ENCODE data around the gene MAP3K6.
A peak's percentile ranks its signal among the peaks of the same experiment; 100 is the strongest.

MAP3K6 gene

GRCh38 chr1:27360159-27361043 is 6.4 kb downstream of the MAP3K6 start:
- Histone ChIP-seq H3K79me2 (ENCODE audit: control insufficient read depth, insufficient read depth, low read length) (no peaks in the 10 kb centered on the region), H3K9ac (ENCODE audit: low read length) (peak overlapping the region; percentile 67), H4K5ac (ENCODE audit: low read length) (no peak overlapping the region), H3K18ac (ENCODE audit: low read length) (no peak overlapping the region), H3K56ac (ENCODE audit: low read length) (peak overlapping the region; percentile 94), H3K4me2 (ENCODE audit: low read length) (peak overlapping the region; percentile 68), H3K4me3 (ENCODE audit: low read length) (peak overlapping the region; percentile 24), H2AK5ac (ENCODE audit: low read length) (no peak overlapping the region), H2BK15ac (replicated peaks; ENCODE audit: low read depth) (no peak overlapping the region), H3K27ac (ENCODE audit: low read depth, low read length) (no peak overlapping the region), H3K4me1 (ENCODE audit: control insufficient read depth, low read depth, low read length) (peaks cover 9% of the 10 kb centered on the region), H2BK5ac (ENCODE audit: low read length) (no peak overlapping the region), H3K23ac (ENCODE audit: low read length) (no peak overlapping the region), H3K4ac (ENCODE audit: low read depth, low read length) (no peak overlapping the region), H2BK120ac (ENCODE audit: low read depth, low read length) (no peak overlapping the region), H3K27me3 (ENCODE audit: insufficient read depth, low read length, poor library complexity) (no peaks in the 10 kb centered on the region), H3K79me1 (ENCODE audit: low read length) (no peaks in the 10 kb centered on the region), H4K8ac (ENCODE audit: low read depth, low read length) (no peak overlapping the region), H3K36me3 (ENCODE audit: control insufficient read depth, insufficient read depth, low read length) (no peaks in the 10 kb centered on the region)
- DNase-seq, result peak; percentile 32
- no CpG with 5 or more reads among the region's 71 CpGs for WGBS (ENCODE audit: extremely low coverage, insufficient coverage, low lambda C conversion rate)

GRCh38 chr1:27359822-27360158 is 7.0 kb downstream of the MAP3K6 start:
- Histone ChIP-seq H3K18ac (ENCODE audit: low read length) (no peak overlapping the region), H3K56ac (ENCODE audit: low read length) (peak overlapping the region; percentile 37), H3K79me1 (ENCODE audit: low read length) (no peaks in the 10 kb centered on the region), H2BK5ac (ENCODE audit: low read length) (no peak overlapping the region), H4K5ac (ENCODE audit: low read length) (no peak overlapping the region), H3K4me1 (ENCODE audit: control insufficient read depth, low read depth, low read length) (peaks cover 6% of the 10 kb centered on the region), H3K4ac (ENCODE audit: low read depth, low read length) (no peak overlapping the region), H3K4me2 (ENCODE audit: low read length) (peak overlapping the region; percentile 49), H3K36me3 (ENCODE audit: control insufficient read depth, insufficient read depth, low read length) (no peaks in the 10 kb centered on the region), H2BK120ac (ENCODE audit: low read depth, low read length) (no peak overlapping the region), H3K27ac (ENCODE audit: low read depth, low read length) (no peak overlapping the region), H3K4me3 (ENCODE audit: low read length) (no peak overlapping the region), H4K8ac (ENCODE audit: low read depth, low read length) (no peak overlapping the region), H2AK5ac (ENCODE audit: low read length) (no peak overlapping the region), H3K23ac (ENCODE audit: low read length) (no peak overlapping the region), H3K27me3 (ENCODE audit: insufficient read depth, low read length, poor library complexity) (no peaks in the 10 kb centered on the region), H3K9ac (ENCODE audit: low read length) (peak overlapping the region; percentile 11), H2BK15ac (replicated peaks; ENCODE audit: low read depth) (no peak overlapping the region), H3K79me2 (ENCODE audit: control insufficient read depth, insufficient read depth, low read length) (no peaks in the 10 kb centered on the region)
- DNase-seq, result no peak
- WGBS (ENCODE audit: extremely low coverage, insufficient coverage, low lambda C conversion rate), result no CpG with 5 or more reads among the region's 9 CpGs

- no peak overlapping the region for H3K23ac ChIP-seq (ENCODE audit: low read length)
- H3K9ac ChIP-seq (ENCODE audit: low read length), result no peak overlapping the region
- H3K56ac ChIP-seq (ENCODE audit: low read length), result no peak overlapping the region
- H3K79me1 ChIP-seq (ENCODE audit: low read length), result no peaks in the 10 kb centered on the region
- no peak overlapping the region for H2BK120ac ChIP-seq (ENCODE audit: low read depth, low read length)
- no peak overlapping the region for H2BK15ac ChIP-seq (replicated peaks; ENCODE audit: low read depth)
- H3K4ac ChIP-seq (ENCODE audit: low read depth, low read length), result no peak overlapping the region
- H3K27ac ChIP-seq (ENCODE audit: low read depth, low read length), result no peak overlapping the region
- no peak overlapping the region for H3K4me2 ChIP-seq (ENCODE audit: low read length)
- no peak for DNase-seq
- no peak overlapping the region for H4K8ac ChIP-seq (ENCODE audit: low read depth, low read length)
- no peak overlapping the region for H2BK5ac ChIP-seq (ENCODE audit: low read length)
- H3K4me3 ChIP-seq (ENCODE audit: low read length), result no peak overlapping the region
- no peaks in the 10 kb centered on the region for H3K79me2 ChIP-seq (ENCODE audit: control insufficient read depth, insufficient read depth, low read length)
- no peak overlapping the region for H2AK5ac ChIP-seq (ENCODE audit: low read length)
- no peak overlapping the region for H4K5ac ChIP-seq (ENCODE audit: low read length)
- H3K18ac ChIP-seq (ENCODE audit: low read length), result no peak overlapping the region
- H3K27me3 ChIP-seq (ENCODE audit: insufficient read depth, low read length, poor library complexity), result no peaks in the 10 kb centered on the region
- WGBS (ENCODE audit: extremely low coverage, insufficient coverage, low lambda C conversion rate), result no CpG with 5 or more reads among the region's 5 CpGs
- H3K4me1 ChIP-seq (ENCODE audit: control insufficient read depth, low read depth, low read length), result peaks cover 6% of the 10 kb centered on the region
- H3K36me3 ChIP-seq (ENCODE audit: control insufficient read depth, insufficient read depth, low read length), result no peaks in the 10 kb centered on the region
These were observed 7.8 kb downstream of the MAP3K6 start for GRCh38 chr1:27358928-27359313.

- H3K4me2 ChIP-seq (ENCODE audit: low read length), result no peak overlapping the region
- H3K36me3 ChIP-seq (ENCODE audit: control insufficient read depth, insufficient read depth, low read length), result no peaks in the 10 kb centered on the region
- WGBS (ENCODE audit: extremely low coverage, insufficient coverage, low lambda C conversion rate), result no CpG with 5 or more reads among the region's 21 CpGs
- H4K5ac ChIP-seq (ENCODE audit: low read length), result no peak overlapping the region
- H3K27me3 ChIP-seq (ENCODE audit: insufficient read depth, low read length, poor library complexity), result no peaks in the 10 kb centered on the region
- no peak overlapping the region for H2BK15ac ChIP-seq (replicated peaks; ENCODE audit: low read depth)
- H3K4me1 ChIP-seq (ENCODE audit: control insufficient read depth, low read depth, low read length), result peaks cover 6% of the 10 kb centered on the region
- no peak overlapping the region for H3K4ac ChIP-seq (ENCODE audit: low read depth, low read length)
- no peak overlapping the region for H3K23ac ChIP-seq (ENCODE audit: low read length)
- H2BK5ac ChIP-seq (ENCODE audit: low read length), result no peak overlapping the region
- no peak overlapping the region for H2AK5ac ChIP-seq (ENCODE audit: low read length)
- no peak overlapping the region for H3K56ac ChIP-seq (ENCODE audit: low read length)
- no peak overlapping the region for H4K8ac ChIP-seq (ENCODE audit: low read depth, low read length)
- no peak overlapping the region for H3K18ac ChIP-seq (ENCODE audit: low read length)
- no peak overlapping the region for H3K27ac ChIP-seq (ENCODE audit: low read depth, low read length)
- no peak overlapping the region for H3K4me3 ChIP-seq (ENCODE audit: low read length)
- no peaks in the 10 kb centered on the region for H3K79me2 ChIP-seq (ENCODE audit: control insufficient read depth, insufficient read depth, low read length)
- no peak overlapping the region for H3K9ac ChIP-seq (ENCODE audit: low read length)
- H3K79me1 ChIP-seq (ENCODE audit: low read length), result no peaks in the 10 kb centered on the region
- no peak overlapping the region for H2BK120ac ChIP-seq (ENCODE audit: low read depth, low read length)
- DNase-seq, result no peak
These were observed 8.5 kb downstream of the MAP3K6 start for GRCh38 chr1:27358038-27358927.

- Histone ChIP-seq H4K8ac (ENCODE audit: low read depth, low read length) (no peak overlapping the region), H2BK120ac (ENCODE audit: low read depth, low read length) (no peak overlapping the region), H3K27ac (ENCODE audit: low read depth, low read length) (no peak overlapping the region), H3K4me1 (ENCODE audit: control insufficient read depth, low read depth, low read length) (peaks cover 6% of the 10 kb centered on the region), H3K18ac (ENCODE audit: low read length) (no peak overlapping the region), H3K4me3 (ENCODE audit: low read length) (no peak overlapping the region), H2BK5ac (ENCODE audit: low read length) (no peak overlapping the region), H3K79me1 (ENCODE audit: low read length) (no peaks in the 10 kb centered on the region), H3K9ac (ENCODE audit: low read length) (peak overlapping the region; percentile 52), H2BK15ac (replicated peaks; ENCODE audit: low read depth) (no peak overlapping the region), H3K23ac (ENCODE audit: low read length) (no peak overlapping the region), H3K79me2 (ENCODE audit: control insufficient read depth, insufficient read depth, low read length) (no peaks in the 10 kb centered on the region), H4K5ac (ENCODE audit: low read length) (no peak overlapping the region), H3K56ac (ENCODE audit: low read length) (peak overlapping the region; percentile 71), H3K27me3 (ENCODE audit: insufficient read depth, low read length, poor library complexity) (no peaks in the 10 kb centered on the region), H3K4me2 (ENCODE audit: low read length) (peak overlapping the region; percentile 6), H3K36me3 (ENCODE audit: control insufficient read depth, insufficient read depth, low read length) (no peaks in the 10 kb centered on the region), H2AK5ac (ENCODE audit: low read length) (no peak overlapping the region), H3K4ac (ENCODE audit: low read depth, low read length) (no peak overlapping the region)
- no CpG with 5 or more reads among the region's 40 CpGs for WGBS (ENCODE audit: extremely low coverage, insufficient coverage, low lambda C conversion rate)
- DNase-seq, result peak; percentile 85
These were observed 9.3 kb downstream of the MAP3K6 start for GRCh38 chr1:27357281-27358037.

All from mesendoderm (in vitro differentiated cells).